ENCODE results near the gene STATH. TPM values are rescaled to one million over a fixed set of nuclear protein-coding genes. Genes with fewer than 3 reads are reported as not detected.
"Not testable (repeated sequence)": the region's sequence is repeated elsewhere in the genome, so short reads cannot be mapped to it uniquely, and the experiment has no call there.

The STATH gene
- total and polyA plus RNA-seq, 2 experiments from 2014 or later: not detected

GRCh38 chr4:70019006-70019405 is 23.2 kb downstream of the STATH start:
- not testable (repeated sequence) for H3K4me3 ChIP-seq; H3K27me3 Mint-ChIP-seq (ENCODE audit: insufficient read depth, low read depth, poor library complexity); H3K27ac Mint-ChIP-seq; H3K9me2 ChIP-seq (ENCODE audit: insufficient read depth); H4K20me1 ChIP-seq (replicated peaks; ENCODE audit: insufficient read depth); H3K4me1 ChIP-seq (ENCODE audit: insufficient read depth); H3F3A ChIP-seq (replicated peaks; ENCODE audit: low read depth); ATAC-seq; H3K36me3 ChIP-seq (ENCODE audit: insufficient read depth); H3K27me3 ChIP-seq (ENCODE audit: insufficient read depth); DNase-seq (ENCODE audit: low spot score); H3K27ac ChIP-seq (ENCODE audit: low read depth); H3K4me3 Mint-ChIP-seq; H3K4me1 Mint-ChIP-seq; H3K36me3 Mint-ChIP-seq (ENCODE audit: low read depth); H3K79me2 ChIP-seq (replicated peaks; ENCODE audit: insufficient read depth); H2AFZ ChIP-seq
- peaks cover 13% of the 10 kb centered on the region; the same call in 2 of the 3 replicates for H3K9me3 Mint-ChIP-seq
- H3K4me2 ChIP-seq: peak overlapping the region; percentile 26; the same call in 1 of the 2 replicates

DNA sequence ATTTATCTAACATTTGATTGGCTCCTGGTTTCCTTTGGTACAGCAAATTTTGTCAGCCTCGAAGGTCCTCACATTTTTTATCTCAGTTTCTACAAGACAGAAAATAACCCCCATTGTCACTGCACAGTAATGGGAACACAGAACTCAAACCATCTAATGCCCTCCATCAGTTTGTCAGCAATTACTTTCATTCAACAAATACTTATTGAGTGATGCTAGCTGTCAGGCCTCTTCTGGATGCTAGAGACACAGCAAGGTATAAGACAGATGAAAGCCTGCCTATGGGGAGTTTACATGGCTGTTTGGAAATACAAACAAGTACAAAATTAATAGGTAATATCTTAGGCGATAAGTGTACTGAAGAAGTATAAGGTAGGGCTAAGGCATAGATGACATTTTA is 27.5 kb downstream of the STATH start:
- Mint-ChIP-seq H3K4me3 (no peak overlapping the region), H3K27me3 (ENCODE audit: insufficient read depth, low read depth, poor library complexity) (no peaks in the 10 kb centered on the region), H3K27ac (no peak overlapping the region; the same call in 1 of the 2 replicates), H3K4me1 (peaks cover 3% of the 10 kb centered on the region; the same call in 2 of the 3 replicates), H3K9me3 (peaks cover 5% of the 10 kb centered on the region; the same call in 1 of the 3 replicates), H3K36me3 (ENCODE audit: low read depth) (no peaks in the 10 kb centered on the region)
- H3K4me1 ChIP-seq (ENCODE audit: insufficient read depth): no peaks in the 10 kb centered on the region
- no peaks in the 10 kb centered on the region for H3K36me3 ChIP-seq (ENCODE audit: insufficient read depth)
- H3K4me2 ChIP-seq: no peak overlapping the region
- no peaks in the 10 kb centered on the region for H3K79me2 ChIP-seq (replicated peaks; ENCODE audit: insufficient read depth)
- no peak overlapping the region for H2AFZ ChIP-seq
- no peaks in the 10 kb centered on the region for H4K20me1 ChIP-seq (replicated peaks; ENCODE audit: insufficient read depth)
- no peak for ATAC-seq
- DNase-seq (ENCODE audit: low spot score): no peak
- TF ChIP-seq REST (IDR thresholded peaks at IDR 0.05; ENCODE audit: unreplicated experiment) (no peak), NANOG (IDR thresholded peaks at IDR 0.05; ENCODE audit: borderline replicate concordance) (no peak), JUNB (IDR thresholded peaks at IDR 0.05; ENCODE audit: unreplicated experiment) (no peak), ZNF114 (CRISPR knock-in tag; IDR thresholded peaks at IDR 0.05) (no peak)
- H3K27me3 ChIP-seq (ENCODE audit: insufficient read depth): no peaks in the 10 kb centered on the region
- H3F3A ChIP-seq (replicated peaks; ENCODE audit: low read depth): no peaks in the 10 kb centered on the region
- H3K9me2 ChIP-seq (ENCODE audit: insufficient read depth): no peaks in the 10 kb centered on the region
- no peak overlapping the region for H3K27ac ChIP-seq (ENCODE audit: low read depth)
- H3K4me3 ChIP-seq: no peak overlapping the region

- H3F3A ChIP-seq (replicated peaks; ENCODE audit: low read depth): no peaks in the 10 kb centered on the region
- no peaks in the 10 kb centered on the region for H3K36me3 ChIP-seq (ENCODE audit: insufficient read depth)
- TF ChIP-seq ZNF331 (CRISPR knock-in tag; IDR thresholded peaks at IDR 0.05; ENCODE audit: low read depth) (no peak), EZH2phosphoT487 (IDR thresholded peaks at IDR 0.05; ENCODE audit: unreplicated experiment) (no peak), CREB1 (CRISPR knock-in tag; IDR thresholded peaks at IDR 0.05; ENCODE audit: low read depth) (no peak), POLR2AphosphoS5 (IDR thresholded peaks at IDR 0.05; ENCODE audit: low read depth) (no peak), ZNF114 (CRISPR knock-in tag; IDR thresholded peaks at IDR 0.05) (no peak), REST (IDR thresholded peaks at IDR 0.05; ENCODE audit: unreplicated experiment) (no peak), STAT1 (IDR thresholded peaks at IDR 0.05; ENCODE audit: unreplicated experiment) (no peak)
- TF ChIP-seq, protein P1, sequence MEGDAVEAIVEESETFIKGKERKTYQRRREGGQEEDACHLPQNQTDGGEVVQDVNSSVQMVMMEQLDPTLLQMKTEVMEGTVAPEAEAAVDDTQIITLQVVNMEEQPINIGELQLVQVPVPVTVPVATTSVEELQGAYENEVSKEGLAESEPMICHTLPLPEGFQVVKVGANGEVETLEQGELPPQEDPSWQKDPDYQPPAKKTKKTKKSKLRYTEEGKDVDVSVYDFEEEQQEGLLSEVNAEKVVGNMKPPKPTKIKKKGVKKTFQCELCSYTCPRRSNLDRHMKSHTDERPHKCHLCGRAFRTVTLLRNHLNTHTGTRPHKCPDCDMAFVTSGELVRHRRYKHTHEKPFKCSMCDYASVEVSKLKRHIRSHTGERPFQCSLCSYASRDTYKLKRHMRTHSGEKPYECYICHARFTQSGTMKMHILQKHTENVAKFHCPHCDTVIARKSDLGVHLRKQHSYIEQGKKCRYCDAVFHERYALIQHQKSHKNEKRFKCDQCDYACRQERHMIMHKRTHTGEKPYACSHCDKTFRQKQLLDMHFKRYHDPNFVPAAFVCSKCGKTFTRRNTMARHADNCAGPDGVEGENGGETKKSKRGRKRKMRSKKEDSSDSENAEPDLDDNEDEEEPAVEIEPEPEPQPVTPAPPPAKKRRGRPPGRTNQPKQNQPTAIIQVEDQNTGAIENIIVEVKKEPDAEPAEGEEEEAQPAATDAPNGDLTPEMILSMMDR (conservative IDR thresholded peaks at IDR 0.05; ENCODE audit: low read depth in 2 of 2): no peak
Observed at GRCh38 chr4:70027011-70027410, 31.2 kb downstream of the STATH start.

More at GRCh38 chr4:70027011-70027410, 31.2 kb downstream of the STATH start:
- Histone ChIP-seq H3K27me3 (ENCODE audit: insufficient read depth) (no peaks in the 10 kb centered on the region), H4K20me1 (replicated peaks; ENCODE audit: insufficient read depth) (no peaks in the 10 kb centered on the region), H3K9me2 (ENCODE audit: insufficient read depth) (no peaks in the 10 kb centered on the region), H3K79me2 (replicated peaks; ENCODE audit: insufficient read depth) (no peaks in the 10 kb centered on the region), H3K4me2 (no peak overlapping the region), H3K27ac (ENCODE audit: low read depth) (no peak overlapping the region), H3K4me3 (no peak overlapping the region), H3K4me1 (ENCODE audit: insufficient read depth) (no peaks in the 10 kb centered on the region), H2AFZ (no peak overlapping the region)
- no peak for ATAC-seq
- Mint-ChIP-seq H3K36me3 (ENCODE audit: low read depth) (no peaks in the 10 kb centered on the region), H3K27me3 (ENCODE audit: insufficient read depth, low read depth, poor library complexity) (no peaks in the 10 kb centered on the region), H3K4me3 (no peak overlapping the region), H3K27ac (no peak overlapping the region), H3K4me1 (no peaks in the 10 kb centered on the region), H3K9me3 (no peaks in the 10 kb centered on the region)
- DNase-seq (ENCODE audit: low spot score): no peak

All from GM23338 (cell line).